Natural killer cell treated with Interleukin-12 subunit alpha and Interleukin-12 subunit beta and Interleukin-15 and Interleukin-18, amount 100 ng/mL, for 72 hours (primary cell): Measurements from ENCODE around the gene FAM186B. TPM values are rescaled to one million over a fixed set of nuclear protein-coding genes. Genes with fewer than 3 reads are reported as not detected.
A peak's percentile ranks its signal among the peaks of the same experiment; 100 is the strongest.

Experiments used
- ATAC-seq, 2 donors: fragments of 150-1000 bp; cut with Tn5 transposase in 1 of 2; sonication (Bioruptor Pico), chemical (Tn5 transposase) in 1 of 2; 2 replicates each; pipeline ENCODE4 v1.10.0; 2021
- DNase-seq: peaks from one replicate; pipeline ENCODE4 v3.0.0; 2022; ENCODE audit warnings: low spot score
- H3K27ac Mint-ChIP-seq, 2 donors: 1 replicate in 1 of 2; 2 replicates in 1 of 2; pipeline ENCODE4 v1.8.0; 2022; ENCODE audit warnings: mixed read lengths in 2 of 2, mild to moderate bottlenecking in 1 of 2, moderate library complexity in 1 of 2
- H3K27me3 Mint-ChIP-seq, 2 donors: 1 replicate in 1 of 2; 2 replicates in 1 of 2; pipeline ENCODE4 v1.8.0; 2022; ENCODE audit warnings: mixed read lengths in 2 of 2
- H3K36me3 Mint-ChIP-seq: one replicate; pipeline ENCODE4 v1.8.0; 2022; ENCODE audit warnings: mixed read lengths
- H3K4me1 Mint-ChIP-seq, 2 donors: 1 replicate in 1 of 2; 2 replicates in 1 of 2; pipeline ENCODE4 v1.8.0; 2022; ENCODE audit warnings: low read depth in 2 of 2, mixed read lengths in 2 of 2, mild to moderate bottlenecking in 1 of 2
- H3K4me3 Mint-ChIP-seq: one replicate; pipeline ENCODE4 v1.8.0; 2022; ENCODE audit warnings: mixed read lengths
- H3K9me3 Mint-ChIP-seq: 2 replicates; pipeline ENCODE4 v1.8.0; 2022; ENCODE audit warnings: mixed read lengths
- total RNA-seq, 2 donors: library from RNA; stranded (reverse); gene quantifications; one replicate each; pipeline ENCODE4 v1.2.3, GENCODE V29; 2022

Gene FAM186B
- total RNA-seq, 2 donors from 2014 or later = 2.0 to 2.3 TPM

DNA sequence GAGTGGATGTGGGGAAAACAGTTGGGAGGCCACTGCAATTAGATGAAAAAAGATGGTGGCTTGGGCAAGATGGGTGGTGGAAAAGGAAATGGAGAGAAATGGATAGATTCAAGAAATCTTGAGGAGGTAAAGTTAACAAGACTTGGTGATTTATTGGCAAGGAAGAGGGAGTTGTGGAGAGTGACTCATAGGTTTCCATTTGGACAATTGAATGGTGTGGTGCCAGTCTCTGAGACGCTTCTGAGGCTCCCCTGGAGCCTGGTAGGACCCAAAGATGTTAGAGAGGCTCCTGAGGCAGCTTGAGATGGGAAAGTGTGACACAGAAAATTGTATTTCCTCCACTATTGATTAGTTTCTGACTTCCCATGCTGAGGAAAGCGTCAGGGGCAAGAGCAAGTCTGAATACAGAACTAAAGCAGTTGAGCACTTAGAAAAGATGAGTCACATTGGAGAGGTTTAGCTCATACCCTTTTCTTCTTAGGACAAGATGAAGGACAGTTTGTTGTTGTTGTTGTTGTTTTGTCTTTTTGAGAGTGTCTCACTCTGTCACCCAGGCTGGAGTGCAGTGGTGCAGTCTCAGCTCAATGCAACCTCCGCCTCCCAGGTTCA lies 22.4 kb upstream of the FAM186B start:
- no peaks in the 10 kb centered on the region for H3K9me3 Mint-ChIP-seq
- ATAC-seq = no peak
- no peak overlapping the region for H3K4me3 Mint-ChIP-seq
- no peak for DNase-seq
- H3K27me3 Mint-ChIP-seq = no peaks in the 10 kb centered on the region
- peaks cover 4 to 11% of the 10 kb centered on the region in 2 donors for H3K4me1 Mint-ChIP-seq
- H3K27ac Mint-ChIP-seq = no peak overlapping the region
- no peaks in the 10 kb centered on the region for H3K36me3 Mint-ChIP-seq

DNA sequence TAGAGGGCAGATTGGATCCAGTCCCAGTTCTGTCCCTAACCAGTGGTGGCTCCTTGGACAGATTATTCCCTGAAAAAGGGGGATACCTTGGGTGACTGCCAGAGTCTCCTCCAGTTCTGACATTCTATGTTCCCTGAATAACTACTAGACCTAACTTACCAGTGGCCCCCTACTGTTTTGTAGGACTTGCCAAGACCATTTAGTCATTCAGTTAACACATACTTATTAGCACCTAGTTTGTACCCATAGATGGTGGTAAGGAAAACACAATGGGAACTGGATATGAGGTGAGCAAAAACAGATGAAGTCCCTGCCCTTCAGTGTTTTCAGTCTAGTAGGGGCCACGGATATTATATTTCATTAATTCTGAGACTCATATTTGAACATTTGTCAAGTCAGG lies 21.4 kb upstream of the FAM186B start:
- Mint-ChIP-seq H3K9me3 (no peaks in the 10 kb centered on the region), H3K4me3 (no peak overlapping the region), H3K36me3 (no peaks in the 10 kb centered on the region), H3K27me3 (no peaks in the 10 kb centered on the region), H3K27ac (no peak overlapping the region), H3K4me1 (peaks cover 4 to 11% of the 10 kb centered on the region in 2 donors)
- no peak for DNase-seq
- ATAC-seq = no peak

DNA sequence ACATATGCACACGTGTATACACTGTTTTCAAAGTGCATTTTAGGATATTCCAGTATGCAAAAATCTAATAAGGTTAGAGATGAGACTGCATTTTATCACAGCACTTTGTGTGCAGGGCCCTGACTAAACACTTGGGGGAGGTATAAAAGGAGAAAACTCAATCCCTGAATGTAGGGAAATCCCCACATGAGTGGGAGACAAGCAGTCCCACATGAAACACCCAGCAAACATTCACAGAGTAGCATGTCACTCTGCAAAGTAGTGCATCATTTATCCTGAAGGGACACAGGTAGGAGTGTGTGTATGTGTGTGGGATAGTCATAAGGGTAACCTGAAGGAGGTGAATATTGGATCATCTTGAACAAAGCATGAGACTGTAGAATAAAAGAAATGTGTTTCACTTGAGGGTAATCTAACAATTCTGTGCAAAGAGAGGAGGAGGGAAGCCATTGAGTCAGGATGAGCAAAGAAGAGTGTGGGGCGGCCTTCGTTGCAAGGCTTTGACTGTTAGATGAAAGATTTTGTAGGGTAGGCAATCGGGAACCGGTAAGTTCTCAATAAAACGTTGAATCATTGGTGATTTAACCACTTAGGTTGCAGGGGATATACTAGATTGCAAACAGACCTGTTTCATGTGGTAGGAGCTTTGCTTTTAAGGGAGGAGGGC lies 20.9 kb upstream of the FAM186B start:
- no peaks in the 10 kb centered on the region for H3K9me3 Mint-ChIP-seq

DNA sequence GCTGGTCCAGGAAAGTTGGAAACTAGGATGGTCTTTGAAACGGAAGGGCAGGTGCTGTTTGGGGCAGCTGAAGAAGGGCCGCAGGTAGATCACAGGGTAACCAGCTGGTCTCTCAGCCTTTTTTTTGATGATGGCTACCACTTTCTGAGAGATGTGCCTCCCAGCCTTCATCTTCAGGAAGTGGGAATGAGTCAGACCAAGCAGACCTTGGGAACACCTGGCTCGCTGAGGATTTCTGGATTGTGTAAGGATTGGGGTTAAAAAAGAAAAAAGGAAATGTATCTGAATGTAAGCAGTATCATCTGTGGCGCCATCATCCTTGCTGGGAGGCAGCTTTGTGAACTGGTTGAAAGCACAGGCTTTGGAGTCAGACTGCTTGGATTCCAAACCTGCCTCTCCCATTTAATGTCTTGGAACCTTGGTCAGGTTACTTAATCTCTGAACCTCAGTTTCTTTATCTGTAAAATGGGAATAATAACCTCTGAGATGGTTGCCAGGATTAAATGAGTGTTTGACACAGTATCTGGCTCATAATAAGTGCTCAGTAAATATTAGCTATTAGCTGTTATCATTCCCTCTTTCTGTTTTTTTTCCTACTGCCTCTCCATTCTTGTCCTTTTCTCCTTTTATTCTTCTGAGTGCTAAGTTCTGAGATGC lies 19.6 kb upstream of the FAM186B start:
- H3K27ac Mint-ChIP-seq = peak overlapping the region in 1 of 2 donors; percentile 42
- no peak for DNase-seq
- H3K4me3 Mint-ChIP-seq = peak overlapping the region; percentile 5
- ATAC-seq = no peak
- peaks cover 12 to 19% of the 10 kb centered on the region in 2 donors for H3K4me1 Mint-ChIP-seq
- H3K9me3 Mint-ChIP-seq = no peaks in the 10 kb centered on the region
- H3K27me3 Mint-ChIP-seq = no peaks in the 10 kb centered on the region
- no peaks in the 10 kb centered on the region for H3K36me3 Mint-ChIP-seq

More for the DNA sequence above, 20.9 kb upstream of the FAM186B start:
- no peak for DNase-seq
- peaks cover 8 to 14% of the 10 kb centered on the region in 2 donors for H3K4me1 Mint-ChIP-seq
- H3K27me3 Mint-ChIP-seq = no peaks in the 10 kb centered on the region
- H3K4me3 Mint-ChIP-seq = no peak overlapping the region
- H3K36me3 Mint-ChIP-seq = no peaks in the 10 kb centered on the region
- ATAC-seq = no peak
- no peak overlapping the region for H3K27ac Mint-ChIP-seq

DNA sequence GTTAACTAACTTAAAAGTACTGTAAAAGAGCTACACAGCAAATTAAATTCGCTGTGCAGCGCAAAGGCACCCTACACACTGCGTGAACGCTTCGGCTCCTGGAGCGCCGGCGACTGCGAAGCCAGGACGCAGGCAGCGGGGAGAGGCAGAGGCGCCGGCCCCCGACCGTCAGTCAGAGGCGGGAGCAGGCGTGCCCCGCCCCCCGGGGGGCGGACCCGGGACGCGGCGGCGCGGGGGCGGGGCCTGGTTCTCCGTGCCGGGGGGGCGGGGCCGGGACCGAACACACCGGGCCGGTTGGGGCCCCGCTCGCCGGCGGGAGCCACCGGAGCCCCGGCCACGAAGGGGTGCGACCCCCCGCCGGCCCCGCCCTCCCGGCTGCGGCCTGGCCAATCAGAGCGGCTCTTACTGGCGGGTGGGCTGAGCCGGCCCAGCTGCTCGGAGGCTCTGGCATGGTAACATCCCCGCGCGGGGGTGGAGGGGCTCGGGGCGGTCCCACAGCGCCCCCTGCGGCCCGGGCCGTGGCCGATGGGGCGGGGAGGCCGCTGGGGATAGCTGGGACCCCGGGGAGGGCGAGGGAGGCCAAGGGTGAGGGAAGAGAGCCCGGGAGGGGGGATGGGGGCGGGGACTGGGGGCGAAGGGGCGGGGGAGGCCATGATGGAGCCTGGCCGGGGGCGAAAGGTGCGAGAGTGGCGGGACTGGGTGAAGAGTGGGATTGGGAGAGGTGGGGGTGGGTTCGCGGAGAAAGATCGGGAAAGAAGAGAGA lies 17.9 kb upstream of the FAM186B start, which contains the start of gene PRPF40B:
Gene PRPF40B (plus strand): TSS at position 420 of the 763 bp plus-strand sequence. CDS start 30 bp downstream, at position 450.
- Mint-ChIP-seq H3K4me3 (peak within 1 kb of the TSS; percentile 80), H3K9me3 (no peaks in the 10 kb centered on the region), H3K4me1 (peaks cover 12 to 19% of the 10 kb centered on the region in 2 donors), H3K36me3 (no peaks in the 10 kb centered on the region), H3K27ac (peak within 1 kb of the TSS; percentile 57 to 65), H3K27me3 (peaks cover 10% of the 10 kb centered on the region in 2 donors)
- ATAC-seq (peak; percentile 90 to 92), DNase-seq (peak; percentile 88)

DNA sequence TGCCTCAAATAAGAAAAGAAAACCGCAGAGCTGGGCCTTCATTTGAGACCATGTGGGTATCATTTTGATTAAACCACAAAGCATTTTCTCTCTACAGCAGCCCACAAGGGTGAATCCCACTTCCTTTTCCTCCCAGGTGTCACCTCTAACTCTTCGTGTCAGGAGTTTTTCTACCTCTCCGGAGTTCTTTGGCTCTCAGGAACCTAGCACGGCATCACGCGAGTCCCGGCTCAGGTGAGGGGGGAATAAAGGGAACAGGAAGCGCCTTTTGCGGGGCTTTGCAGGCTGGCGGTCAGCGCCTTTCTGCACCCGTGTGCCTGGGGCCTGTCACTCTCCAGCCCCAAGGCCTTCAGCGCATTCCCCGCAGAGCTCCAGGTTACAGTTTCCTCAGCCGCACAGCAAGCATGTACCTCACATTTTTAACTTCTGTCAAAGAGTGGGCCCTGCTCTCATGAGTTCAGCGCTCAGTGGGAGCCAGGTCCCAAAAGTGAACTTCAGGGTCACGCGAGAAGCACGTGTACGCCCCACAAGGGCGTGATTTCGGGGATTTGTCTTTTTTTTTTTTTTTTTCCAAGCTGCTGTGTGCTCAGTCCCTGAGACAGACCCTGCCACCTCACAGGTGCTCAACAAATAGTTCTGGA lies 17.2 kb upstream of the FAM186B start:
- peak; percentile 63 for DNase-seq
- peak overlapping the region; percentile 80 for H3K4me3 Mint-ChIP-seq
- ATAC-seq = peak; percentile 59 to 66
- peaks cover 12 to 19% of the 10 kb centered on the region in 2 donors for H3K4me1 Mint-ChIP-seq
- peaks cover 14% of the 10 kb centered on the region in 2 donors for H3K27me3 Mint-ChIP-seq
- H3K27ac Mint-ChIP-seq = peak overlapping the region; percentile 57 to 65
- no peaks in the 10 kb centered on the region for H3K36me3 Mint-ChIP-seq
- no peaks in the 10 kb centered on the region for H3K9me3 Mint-ChIP-seq

DNA sequence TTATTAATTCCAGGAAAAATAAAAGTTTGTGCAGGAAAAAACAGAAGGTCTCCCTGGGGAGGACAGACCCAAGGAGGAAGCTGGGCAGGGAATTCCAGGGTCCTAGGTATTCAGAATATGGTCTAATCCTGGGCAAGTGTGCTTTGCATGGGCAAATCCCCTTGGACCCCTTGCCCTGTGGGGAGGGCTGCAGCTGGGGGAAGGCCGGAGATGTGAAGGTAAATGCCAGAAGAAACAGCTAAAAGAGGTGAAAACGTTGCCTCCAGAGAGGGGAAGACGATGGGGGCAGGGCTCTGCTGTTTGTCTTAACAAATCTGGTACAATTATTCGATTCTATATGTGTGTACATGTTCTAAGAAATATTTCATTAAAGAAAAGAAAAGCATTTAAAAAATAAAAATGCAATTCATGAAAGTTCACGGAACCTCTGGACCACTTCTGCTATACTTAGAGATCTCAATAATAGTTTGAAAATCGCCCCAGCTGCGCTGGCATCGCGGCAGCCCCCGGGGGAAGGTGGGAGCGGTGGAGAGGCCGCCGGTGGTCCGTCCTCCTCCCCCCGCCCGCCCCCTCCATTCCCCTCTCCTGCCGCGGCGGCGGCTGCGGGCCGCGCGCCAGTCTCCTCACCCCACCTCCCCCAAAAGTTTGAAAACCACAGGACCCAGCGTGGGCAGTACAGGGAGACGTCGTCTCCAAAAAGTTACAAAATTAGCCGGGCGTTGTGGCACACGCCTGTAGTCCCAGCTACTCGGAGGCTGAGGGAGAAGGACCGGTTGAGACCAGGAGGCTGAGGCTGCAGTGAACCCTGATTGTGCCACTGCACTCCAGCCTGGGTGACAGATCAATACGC lies 16.4 kb upstream of the FAM186B start:
- Mint-ChIP-seq H3K4me1 (peaks cover 12 to 19% of the 10 kb centered on the region in 2 donors), H3K9me3 (no peaks in the 10 kb centered on the region), H3K27ac (peak overlapping the region; percentile 57 to 65), H3K36me3 (no peaks in the 10 kb centered on the region), H3K4me3 (peak overlapping the region; percentile 87), H3K27me3 (peaks cover 14 to 17% of the 10 kb centered on the region in 2 donors)
- ATAC-seq (no peak), DNase-seq (peak; percentile 25)

DNA sequence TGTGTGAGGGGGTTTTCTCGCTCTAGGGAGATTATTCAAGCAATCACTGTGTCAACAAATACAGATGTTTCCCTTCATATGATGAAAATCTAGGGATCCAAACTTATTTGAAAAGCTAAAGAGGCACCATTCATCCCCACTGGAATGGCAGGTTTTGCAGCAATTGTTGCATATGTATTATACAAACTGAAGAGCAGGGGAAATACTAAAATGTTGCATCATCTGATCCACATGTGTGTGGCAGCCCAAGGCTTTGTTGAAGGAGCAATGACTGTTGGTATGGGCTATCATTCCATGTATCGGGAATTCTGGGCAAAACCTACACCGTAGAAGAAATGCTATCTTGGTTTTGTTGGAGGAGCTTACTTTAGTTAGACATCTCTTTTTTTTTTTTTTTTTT lies 13.8 kb upstream of the FAM186B start:
- Mint-ChIP-seq H3K27me3 (peaks cover 14 to 31% of the 10 kb centered on the region in 2 donors), H3K4me3 (no peak overlapping the region), H3K36me3 (no peaks in the 10 kb centered on the region), H3K27ac (no peak overlapping the region), H3K9me3 (no peaks in the 10 kb centered on the region), H3K4me1 (peaks cover 12% of the 10 kb centered on the region in 2 donors)
- DNase-seq (no peak), ATAC-seq (no peak)

DNA sequence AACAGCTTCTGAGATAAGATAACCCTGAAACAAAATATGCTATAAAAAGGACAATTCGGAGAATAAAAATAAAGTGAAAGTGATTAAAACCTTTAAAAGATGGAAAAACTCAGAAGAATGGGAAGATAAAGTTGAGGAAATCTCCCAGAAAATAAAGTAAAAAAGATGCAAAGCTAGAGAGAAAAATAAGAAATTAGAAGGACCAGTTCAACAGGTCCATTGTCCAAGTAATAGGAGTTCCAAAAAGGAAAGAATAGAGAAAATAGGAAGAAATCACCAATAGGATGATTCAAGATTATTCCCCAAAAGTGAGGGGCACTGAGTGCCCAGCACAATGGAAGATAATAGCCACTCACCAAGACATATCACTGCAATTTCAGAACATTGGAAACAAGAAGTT lies 13.1 kb upstream of the FAM186B start:
- peaks cover 8% of the 10 kb centered on the region in 2 donors for H3K4me1 Mint-ChIP-seq
- no peaks in the 10 kb centered on the region for H3K36me3 Mint-ChIP-seq
- peaks cover 14 to 33% of the 10 kb centered on the region in 2 donors for H3K27me3 Mint-ChIP-seq
- H3K9me3 Mint-ChIP-seq = no peaks in the 10 kb centered on the region
- no peak for DNase-seq
- ATAC-seq = no peak
- no peak overlapping the region for H3K27ac Mint-ChIP-seq
- no peak overlapping the region for H3K4me3 Mint-ChIP-seq

DNA sequence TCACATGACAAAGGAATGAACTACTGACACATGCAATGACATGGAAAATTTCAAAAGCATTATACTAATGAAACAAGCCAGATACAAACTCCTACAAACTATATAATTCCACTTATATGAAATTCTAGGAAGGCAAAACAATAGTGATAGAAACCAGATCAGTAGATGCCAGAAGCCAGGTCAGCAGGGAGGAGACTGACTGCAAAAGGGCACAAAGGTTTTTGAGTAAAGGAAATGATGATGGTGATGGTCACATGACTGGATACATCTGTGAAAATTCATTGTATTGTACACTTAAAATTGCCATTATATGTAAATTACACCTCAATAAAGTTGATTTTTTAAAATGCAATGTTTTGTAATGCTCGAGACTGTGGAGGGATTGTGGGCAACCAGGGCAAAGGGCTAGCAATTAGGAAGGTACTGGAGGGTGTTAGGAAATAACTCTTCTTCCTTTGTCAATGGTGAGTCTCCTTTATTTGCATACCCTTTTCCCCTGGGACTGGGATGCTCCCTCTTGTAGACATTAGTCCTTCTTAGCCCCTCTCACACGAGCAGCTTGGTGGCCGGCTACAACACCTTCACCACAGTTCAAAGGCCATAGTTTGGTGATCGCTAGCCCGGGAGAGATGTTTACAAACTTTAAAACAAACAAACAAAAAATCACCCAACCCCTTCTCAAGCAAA lies 11.2 kb upstream of the FAM186B start:
- peaks cover 8% of the 10 kb centered on the region in 2 donors for H3K4me1 Mint-ChIP-seq
- DNase-seq = no peak
- peak overlapping the region in 1 of 2 donors; percentile 39 for H3K27ac Mint-ChIP-seq
- no peak overlapping the region for H3K4me3 Mint-ChIP-seq
- peaks cover 21 to 36% of the 10 kb centered on the region in 2 donors for H3K27me3 Mint-ChIP-seq
- H3K9me3 Mint-ChIP-seq = no peaks in the 10 kb centered on the region
- ATAC-seq = no peak
- no peaks in the 10 kb centered on the region for H3K36me3 Mint-ChIP-seq

DNA sequence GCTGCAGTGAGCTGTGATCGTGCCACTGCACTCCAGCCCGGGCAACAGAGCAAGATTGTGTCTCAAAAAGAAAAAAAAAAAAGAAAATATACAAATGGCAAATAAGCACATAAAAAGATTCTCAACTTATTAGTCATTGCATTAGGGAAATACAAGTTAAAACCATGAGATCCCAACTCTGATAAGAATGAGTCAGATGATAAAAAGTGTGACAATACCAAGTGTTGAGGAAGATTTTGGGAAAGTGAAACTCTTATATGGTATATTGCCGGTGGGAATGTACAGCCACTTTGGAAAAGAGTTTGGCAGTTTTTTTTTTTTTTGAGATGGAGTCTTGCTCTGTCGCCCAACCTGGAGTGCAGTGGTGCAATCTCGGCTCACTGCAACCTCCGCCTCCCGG lies 10.3 kb upstream of the FAM186B start:
- no peaks in the 10 kb centered on the region for H3K9me3 Mint-ChIP-seq
- peaks cover 21 to 36% of the 10 kb centered on the region in 2 donors for H3K27me3 Mint-ChIP-seq
- no peak overlapping the region for H3K27ac Mint-ChIP-seq
- H3K36me3 Mint-ChIP-seq = no peaks in the 10 kb centered on the region
- no peak for ATAC-seq
- no peaks in the 10 kb centered on the region for H3K4me1 Mint-ChIP-seq
- no peak for DNase-seq
- H3K4me3 Mint-ChIP-seq = no peak overlapping the region

DNA sequence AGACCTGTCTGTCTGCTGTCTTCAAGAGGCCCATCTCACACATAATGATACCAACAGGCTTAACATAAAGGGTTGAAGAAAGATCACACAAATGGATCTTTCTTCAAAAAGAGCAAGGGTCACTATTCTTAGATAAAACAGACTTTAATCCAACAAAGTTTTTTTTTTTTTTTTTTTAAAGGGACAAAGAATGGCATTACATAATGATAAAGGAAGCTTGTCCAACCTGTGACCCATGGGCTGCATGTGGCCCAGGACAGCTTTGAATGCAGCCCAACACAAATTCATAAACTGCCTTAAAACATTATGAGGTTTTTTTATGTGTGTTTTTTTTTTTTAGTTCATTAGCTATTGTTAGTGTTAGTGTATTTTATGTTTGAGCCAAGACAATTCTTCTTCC lies 6.8 kb upstream of the FAM186B start:
- ATAC-seq (no peak), DNase-seq (no peak)
- Mint-ChIP-seq H3K4me1 (no peaks in the 10 kb centered on the region), H3K27ac (no peak overlapping the region), H3K4me3 (no peak overlapping the region), H3K36me3 (peaks cover 5% of the 10 kb centered on the region), H3K27me3 (peaks cover 7 to 20% of the 10 kb centered on the region in 2 donors), H3K9me3 (no peaks in the 10 kb centered on the region)
